MM.1S (cell line): ENCODE data around the gene TMEM219.

Experiments used
- DNase-seq: peaks from one replicate; pipeline ENCODE4 v3.0.0-alpha.2; 2015
- H2AFZ ChIP-seq: fragments of 300-600 bp; sonication (generic); 2 replicates; pipeline ENCODE4 v1.6.0; 2016; ENCODE audit warnings: antibody characterized with exemption, low read length
- H3F3A ChIP-seq: fragments of 300-600 bp; sonication (generic); 2 replicates; pipeline ENCODE4 v1.6.1; 2016; ENCODE audit warnings: mild to moderate bottlenecking, antibody characterized with exemption, low read length, moderate library complexity, mixed read lengths; ENCODE audit not compliant: insufficient read depth
- H3K27ac ChIP-seq: fragments of 300-600 bp; sonication (generic); 2 replicates; pipeline ENCODE4 v1.5.1; 2016; ENCODE audit warnings: mild to moderate bottlenecking, low read length
- H3K27me3 ChIP-seq: fragments of 300-600 bp; sonication (generic); replicated peaks from 2 replicates; pipeline ENCODE4 v1.6.0; 2016; ENCODE audit warnings: low read length; ENCODE audit not compliant: insufficient read depth
- H3K36me3 ChIP-seq: fragments of 300-600 bp; sonication (generic); replicated peaks from 2 replicates; pipeline ENCODE4 v1.6.1; 2016; ENCODE audit warnings: mild to moderate bottlenecking, low read length, mixed read lengths; ENCODE audit not compliant: insufficient read depth
- H3K4me1 ChIP-seq: fragments of 300-600 bp; sonication (generic); 2 replicates; pipeline ENCODE4 v1.6.1; 2016; ENCODE audit warnings: low read length, mixed read lengths
- H3K4me2 ChIP-seq: fragments of 300-600 bp; sonication (generic); 2 replicates; pipeline ENCODE4 v1.6.0; 2016; ENCODE audit warnings: low read depth, low read length
- H3K4me3 ChIP-seq: fragments of 300-600 bp; sonication (generic); 2 replicates; pipeline ENCODE4 v1.5.1; 2016; ENCODE audit warnings: low read length, mixed read lengths
- H3K79me2 ChIP-seq: fragments of 300-600 bp; sonication (generic); 2 replicates; pipeline ENCODE4 v1.6.1; 2016; ENCODE audit warnings: mixed run types, low read length, mixed read lengths
- H3K9ac ChIP-seq: fragments of 300-600 bp; sonication (generic); 2 replicates; pipeline ENCODE4 v1.6.1; 2016; ENCODE audit warnings: low read length, mixed read lengths
- H3K9me2 ChIP-seq: fragments of 300-600 bp; sonication (generic); replicated peaks from 2 replicates; pipeline ENCODE4 v1.6.1; 2016; ENCODE audit warnings: mild to moderate bottlenecking, low read length, mixed read lengths; ENCODE audit not compliant: insufficient read depth
- H3K9me3 ChIP-seq: fragments of 300-600 bp; sonication (generic); replicated peaks from 2 replicates; pipeline ENCODE4 v1.6.1; 2016; ENCODE audit warnings: mild to moderate bottlenecking, low read length, mixed read lengths; ENCODE audit not compliant: insufficient read depth
- H4K20me1 ChIP-seq: fragments of 300-600 bp; sonication (generic); 2 replicates; pipeline ENCODE4 v1.6.1; 2016; ENCODE audit warnings: mild to moderate bottlenecking, low read length, moderate library complexity, mixed read lengths; ENCODE audit not compliant: insufficient read depth
- EZH2 ChIP-seq: fragments of 300-600 bp; sonication (generic); optimal IDR thresholded peaks from 2 replicates; pipeline ENCODE3; 2017; ENCODE audit warnings: low read depth, mild to moderate bottlenecking, antibody characterized with exemption, low read length, mixed read lengths
- EZH2phosphoT487 ChIP-seq: fragments of 300-600 bp; sonication (generic); IDR thresholded peaks from 2 replicates; pipeline ENCODE4 v1.6.1; 2018; ENCODE audit warnings: antibody characterized with exemption, low read length
- TF ChIP-seq, protein P1 (sequence below): fragments of 300-600 bp; sonication (generic); IDR thresholded peaks from 2 replicates; pipeline ENCODE4 v1.5.1; 2016; ENCODE audit warnings: antibody characterized with exemption, low read length, mixed read lengths

The TMEM219 gene

DNA sequence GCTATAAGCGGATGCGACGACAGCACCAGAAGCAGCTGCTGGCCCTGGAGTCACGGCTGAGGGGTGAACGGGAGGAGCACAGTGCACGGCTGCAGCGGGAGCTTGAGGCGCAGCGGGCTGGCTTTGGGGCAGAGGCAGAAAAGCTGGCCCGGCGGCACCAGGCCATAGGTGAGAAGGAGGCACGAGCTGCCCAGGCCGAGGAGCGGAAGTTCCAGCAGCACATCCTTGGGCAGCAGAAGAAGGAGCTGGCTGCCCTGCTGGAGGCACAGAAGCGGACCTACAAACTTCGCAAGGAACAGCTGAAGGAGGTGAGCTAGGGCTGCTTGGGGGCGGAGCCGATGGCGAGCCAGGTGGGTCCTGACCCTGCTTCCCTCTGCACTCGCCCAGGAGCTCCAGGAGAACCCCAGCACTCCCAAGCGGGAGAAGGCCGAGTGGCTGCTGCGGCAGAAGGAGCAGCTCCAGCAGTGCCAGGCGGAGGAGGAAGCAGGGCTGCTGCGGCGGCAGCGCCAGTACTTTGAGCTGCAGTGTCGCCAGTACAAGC is 23.5 kb downstream of the TMEM219 start:
- TF ChIP-seq, protein P1, sequence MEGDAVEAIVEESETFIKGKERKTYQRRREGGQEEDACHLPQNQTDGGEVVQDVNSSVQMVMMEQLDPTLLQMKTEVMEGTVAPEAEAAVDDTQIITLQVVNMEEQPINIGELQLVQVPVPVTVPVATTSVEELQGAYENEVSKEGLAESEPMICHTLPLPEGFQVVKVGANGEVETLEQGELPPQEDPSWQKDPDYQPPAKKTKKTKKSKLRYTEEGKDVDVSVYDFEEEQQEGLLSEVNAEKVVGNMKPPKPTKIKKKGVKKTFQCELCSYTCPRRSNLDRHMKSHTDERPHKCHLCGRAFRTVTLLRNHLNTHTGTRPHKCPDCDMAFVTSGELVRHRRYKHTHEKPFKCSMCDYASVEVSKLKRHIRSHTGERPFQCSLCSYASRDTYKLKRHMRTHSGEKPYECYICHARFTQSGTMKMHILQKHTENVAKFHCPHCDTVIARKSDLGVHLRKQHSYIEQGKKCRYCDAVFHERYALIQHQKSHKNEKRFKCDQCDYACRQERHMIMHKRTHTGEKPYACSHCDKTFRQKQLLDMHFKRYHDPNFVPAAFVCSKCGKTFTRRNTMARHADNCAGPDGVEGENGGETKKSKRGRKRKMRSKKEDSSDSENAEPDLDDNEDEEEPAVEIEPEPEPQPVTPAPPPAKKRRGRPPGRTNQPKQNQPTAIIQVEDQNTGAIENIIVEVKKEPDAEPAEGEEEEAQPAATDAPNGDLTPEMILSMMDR = no peak
- TF ChIP-seq EZH2phosphoT487 = no peak
- TF ChIP-seq EZH2 = no peak
- H3K36me3 ChIP-seq = peaks cover 10% of the 10 kb centered on the region; the same call in 1 of the 2 replicates
- H3K4me1 ChIP-seq = no peaks in the 10 kb centered on the region

DNA sequence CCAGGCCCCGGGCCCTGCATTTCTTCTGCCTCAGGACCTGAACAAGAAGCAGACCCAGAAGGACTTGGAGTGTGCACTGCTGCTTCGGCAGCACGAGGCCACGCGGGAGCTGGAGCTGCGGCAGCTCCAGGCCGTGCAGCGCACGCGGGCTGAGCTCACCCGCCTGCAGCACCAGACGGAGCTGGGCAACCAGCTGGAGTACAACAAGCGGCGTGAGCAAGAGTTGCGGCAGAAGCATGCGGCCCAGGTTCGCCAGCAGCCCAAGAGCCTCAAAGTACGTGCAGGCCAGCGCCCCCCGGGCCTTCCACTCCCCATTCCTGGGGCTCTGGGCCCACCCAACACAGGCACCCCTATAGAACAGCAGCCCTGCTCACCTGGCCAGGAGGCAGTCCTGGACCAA is 24.4 kb downstream of the TMEM219 start:
- H3K4me2 ChIP-seq = no peak overlapping the region
- H3K27me3 ChIP-seq = no peaks in the 10 kb centered on the region
- DNase-seq = no peak
- no peaks in the 10 kb centered on the region for H3K9me3 ChIP-seq
- no peaks in the 10 kb centered on the region for H3K79me2 ChIP-seq
- peaks cover 9% of the 10 kb centered on the region; the same call in 1 of the 2 replicates for H3F3A ChIP-seq
- no peaks in the 10 kb centered on the region for H3K4me1 ChIP-seq
- H4K20me1 ChIP-seq = no peaks in the 10 kb centered on the region
- no peak overlapping the region for H2AFZ ChIP-seq
- no peak overlapping the region for H3K9ac ChIP-seq
- H3K9me2 ChIP-seq = no peaks in the 10 kb centered on the region
- H3K27ac ChIP-seq = no peak overlapping the region
- TF ChIP-seq EZH2phosphoT487 (no peak), EZH2 (no peak)
- TF ChIP-seq, protein P1 = no peak
- no peak overlapping the region for H3K4me3 ChIP-seq
- H3K36me3 ChIP-seq = peaks cover 8% of the 10 kb centered on the region; the same call in 1 of the 2 replicates

More for the DNA sequence above, 23.5 kb downstream of the TMEM219 start:
- no peak overlapping the region for H3K9ac ChIP-seq
- no peaks in the 10 kb centered on the region for H3K9me2 ChIP-seq
- no peaks in the 10 kb centered on the region for H4K20me1 ChIP-seq
- H3F3A ChIP-seq = peaks cover 9% of the 10 kb centered on the region; the same call in 1 of the 2 replicates
- no peak overlapping the region for H3K27ac ChIP-seq
- no peaks in the 10 kb centered on the region for H3K79me2 ChIP-seq
- no peak overlapping the region for H3K4me2 ChIP-seq
- H3K27me3 ChIP-seq = no peaks in the 10 kb centered on the region
- H3K4me3 ChIP-seq = no peak overlapping the region
- no peak for DNase-seq
- H2AFZ ChIP-seq = no peak overlapping the region
- H3K9me3 ChIP-seq = no peaks in the 10 kb centered on the region

GRCh38 chr16:29986931-29987330 is 25.1 kb downstream of the TMEM219 start:
- H3K9ac ChIP-seq = no peak overlapping the region
- DNase-seq = no peak
- no peaks in the 10 kb centered on the region for H3K9me2 ChIP-seq
- H3K79me2 ChIP-seq = no peaks in the 10 kb centered on the region
- H3K36me3 ChIP-seq = peaks cover 8% of the 10 kb centered on the region; the same call in 1 of the 2 replicates
- H3K9me3 ChIP-seq = no peaks in the 10 kb centered on the region
- H4K20me1 ChIP-seq = no peaks in the 10 kb centered on the region
- H3K4me3 ChIP-seq = no peak overlapping the region
- H3K27me3 ChIP-seq = no peaks in the 10 kb centered on the region
- no peak overlapping the region for H3K4me2 ChIP-seq
- TF ChIP-seq, protein P1 = no peak
- no peak for TF ChIP-seq EZH2
- no peak for TF ChIP-seq EZH2phosphoT487
- no peaks in the 10 kb centered on the region for H3K4me1 ChIP-seq
- no peak overlapping the region for H2AFZ ChIP-seq
- H3F3A ChIP-seq = peaks cover 9% of the 10 kb centered on the region; the same call in 1 of the 2 replicates
- no peak overlapping the region for H3K27ac ChIP-seq
